SU-DHL-6 (cell line): Measurements from ENCODE around the gene SLC13A5.

Experiments
- CTCF ChIP-seq: fragments of 200-600 bp; sonication (generic); IDR thresholded peaks from one replicate; pipeline ENCODE4 v1.5.1; 2017; ENCODE audit warnings: antibody characterized with exemption, mild to moderate bottlenecking, low read length, moderate library complexity; ENCODE audit not compliant: insufficient read depth, poor library complexity, severe bottlenecking
- EZH2phosphoT487 ChIP-seq: fragments of 200-600 bp; sonication (generic), shearing (Covaris generic); conservative IDR thresholded peaks from 2 replicates; pipeline ENCODE4 v1.6.1; 2018; ENCODE audit warnings: mild to moderate bottlenecking, antibody characterized with exemption, low read length, moderate library complexity, mixed read lengths

GRCh38 chr17:6677158-6677831 lies 35.9 kb downstream of the SLC13A5 start:
- no peak for TF ChIP-seq CTCF
- TF ChIP-seq EZH2phosphoT487, result no peak
